ENCODE measurements around the gene KCNT2.
"Not testable (repeated sequence)": the region's sequence is repeated elsewhere in the genome, so short reads cannot be mapped to it uniquely, and the experiment has no call there.

DNA sequence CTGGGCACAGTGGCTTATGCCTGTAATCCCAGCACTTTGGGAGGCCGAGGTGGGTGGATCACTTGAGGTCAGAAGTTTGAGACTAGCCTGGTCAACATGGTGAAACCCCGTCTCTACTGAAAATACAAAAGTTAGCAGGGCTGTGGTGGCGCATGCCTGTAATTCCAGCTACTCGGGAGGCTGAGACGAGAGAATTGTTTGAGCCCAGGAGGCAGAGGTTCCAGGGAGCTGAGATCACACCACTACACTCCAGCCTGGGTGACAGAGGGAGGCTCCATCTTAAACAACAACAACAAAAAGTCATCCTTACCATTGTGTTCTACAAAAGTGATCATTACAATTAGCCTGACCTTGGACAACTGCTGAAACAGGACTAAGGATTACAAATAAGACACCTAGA is 31.1 kb upstream of the KCNT2 start:
- TF ChIP-seq, protein P1, sequence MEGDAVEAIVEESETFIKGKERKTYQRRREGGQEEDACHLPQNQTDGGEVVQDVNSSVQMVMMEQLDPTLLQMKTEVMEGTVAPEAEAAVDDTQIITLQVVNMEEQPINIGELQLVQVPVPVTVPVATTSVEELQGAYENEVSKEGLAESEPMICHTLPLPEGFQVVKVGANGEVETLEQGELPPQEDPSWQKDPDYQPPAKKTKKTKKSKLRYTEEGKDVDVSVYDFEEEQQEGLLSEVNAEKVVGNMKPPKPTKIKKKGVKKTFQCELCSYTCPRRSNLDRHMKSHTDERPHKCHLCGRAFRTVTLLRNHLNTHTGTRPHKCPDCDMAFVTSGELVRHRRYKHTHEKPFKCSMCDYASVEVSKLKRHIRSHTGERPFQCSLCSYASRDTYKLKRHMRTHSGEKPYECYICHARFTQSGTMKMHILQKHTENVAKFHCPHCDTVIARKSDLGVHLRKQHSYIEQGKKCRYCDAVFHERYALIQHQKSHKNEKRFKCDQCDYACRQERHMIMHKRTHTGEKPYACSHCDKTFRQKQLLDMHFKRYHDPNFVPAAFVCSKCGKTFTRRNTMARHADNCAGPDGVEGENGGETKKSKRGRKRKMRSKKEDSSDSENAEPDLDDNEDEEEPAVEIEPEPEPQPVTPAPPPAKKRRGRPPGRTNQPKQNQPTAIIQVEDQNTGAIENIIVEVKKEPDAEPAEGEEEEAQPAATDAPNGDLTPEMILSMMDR (IDR thresholded peaks at IDR 0.05): not testable (repeated sequence)
- TF ChIP-seq, protein P2, sequence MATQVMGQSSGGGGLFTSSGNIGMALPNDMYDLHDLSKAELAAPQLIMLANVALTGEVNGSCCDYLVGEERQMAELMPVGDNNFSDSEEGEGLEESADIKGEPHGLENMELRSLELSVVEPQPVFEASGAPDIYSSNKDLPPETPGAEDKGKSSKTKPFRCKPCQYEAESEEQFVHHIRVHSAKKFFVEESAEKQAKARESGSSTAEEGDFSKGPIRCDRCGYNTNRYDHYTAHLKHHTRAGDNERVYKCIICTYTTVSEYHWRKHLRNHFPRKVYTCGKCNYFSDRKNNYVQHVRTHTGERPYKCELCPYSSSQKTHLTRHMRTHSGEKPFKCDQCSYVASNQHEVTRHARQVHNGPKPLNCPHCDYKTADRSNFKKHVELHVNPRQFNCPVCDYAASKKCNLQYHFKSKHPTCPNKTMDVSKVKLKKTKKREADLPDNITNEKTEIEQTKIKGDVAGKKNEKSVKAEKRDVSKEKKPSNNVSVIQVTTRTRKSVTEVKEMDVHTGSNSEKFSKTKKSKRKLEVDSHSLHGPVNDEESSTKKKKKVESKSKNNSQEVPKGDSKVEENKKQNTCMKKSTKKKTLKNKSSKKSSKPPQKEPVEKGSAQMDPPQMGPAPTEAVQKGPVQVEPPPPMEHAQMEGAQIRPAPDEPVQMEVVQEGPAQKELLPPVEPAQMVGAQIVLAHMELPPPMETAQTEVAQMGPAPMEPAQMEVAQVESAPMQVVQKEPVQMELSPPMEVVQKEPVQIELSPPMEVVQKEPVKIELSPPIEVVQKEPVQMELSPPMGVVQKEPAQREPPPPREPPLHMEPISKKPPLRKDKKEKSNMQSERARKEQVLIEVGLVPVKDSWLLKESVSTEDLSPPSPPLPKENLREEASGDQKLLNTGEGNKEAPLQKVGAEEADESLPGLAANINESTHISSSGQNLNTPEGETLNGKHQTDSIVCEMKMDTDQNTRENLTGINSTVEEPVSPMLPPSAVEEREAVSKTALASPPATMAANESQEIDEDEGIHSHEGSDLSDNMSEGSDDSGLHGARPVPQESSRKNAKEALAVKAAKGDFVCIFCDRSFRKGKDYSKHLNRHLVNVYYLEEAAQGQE (IDR thresholded peaks at IDR 0.05; ENCODE audit: insufficient read depth in 1 of 2, low read depth in 2 of 2, low read length in 1 of 2): not testable (repeated sequence)
- TF ChIP-seq TCF7L2 (IDR thresholded peaks at IDR 0.05; ENCODE audit: low read depth, low read length): not testable (repeated sequence)
